Measurements from ENCODE around the gene PTPRU. TPM values are rescaled to one million over a fixed set of nuclear protein-coding genes. Genes with fewer than 3 reads are reported as not detected.

The PTPRU gene
- total RNA-seq, 1 experiment from 2014 or later, result 45.5 TPM

DNA sequence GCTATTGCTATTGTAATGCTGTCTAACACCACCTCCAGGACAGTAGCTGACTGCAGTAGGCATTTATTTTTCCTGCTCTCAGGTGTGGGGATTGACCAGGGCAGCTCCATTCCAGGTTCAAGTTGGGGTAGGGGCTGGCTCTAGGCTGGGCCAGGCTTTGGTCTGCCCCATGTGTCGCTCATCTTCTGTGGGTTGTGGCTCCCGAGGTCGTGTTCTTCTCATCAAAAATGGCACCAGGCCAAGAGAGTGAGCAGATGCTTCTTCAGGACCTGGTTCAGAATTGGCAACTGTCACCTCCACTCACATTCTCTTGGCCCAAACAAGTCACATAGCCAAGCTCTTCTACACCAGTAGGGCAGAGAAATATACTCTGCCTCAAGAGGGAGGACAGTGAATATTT, 133.7 kb downstream of the PTPRU start:
- no peaks in the 10 kb centered on the region for H4K20me1 ChIP-seq (ENCODE audit: control insufficient read depth, insufficient read depth, insufficient read length)
- no peaks in the 10 kb centered on the region for H3K9me3 ChIP-seq (ENCODE audit: control insufficient read depth, low read depth, low read length)
- no peak overlapping the region for H3K27ac ChIP-seq (ENCODE audit: insufficient read length, low read depth, low read length)
- no peaks in the 10 kb centered on the region for H3K79me1 ChIP-seq (ENCODE audit: insufficient read depth, low read depth, low read length, poor library complexity, severe bottlenecking)
- H3K4me1 ChIP-seq (ENCODE audit: insufficient read depth, low read length), result no peaks in the 10 kb centered on the region
- H2BK15ac ChIP-seq (ENCODE audit: low read depth, low read length), result no peak overlapping the region
- no peak overlapping the region for H2BK20ac ChIP-seq (ENCODE audit: low read depth, low read length, poor library complexity, severe bottlenecking)
- Mint-ChIP-seq H3K9me3 (no peaks in the 10 kb centered on the region; a peak in 3 of 5 replicates), H3K27ac (no peak overlapping the region), H3K27me3 (ENCODE audit: low read depth) (peaks cover 14% of the 10 kb centered on the region), H3K36me3 (ENCODE audit: insufficient read depth in 1 of 3, low read depth in 3 of 3) (no peaks in the 10 kb centered on the region), H3K4me3 (no peak overlapping the region), H3K4me1 (peaks cover 0 to 9% of the 10 kb centered on the region in 2 experiments; a peak in 1 of 4 replicates)
- H3T11ph ChIP-seq (ENCODE audit: low read length), result no peak overlapping the region
- H2BK12ac ChIP-seq (ENCODE audit: insufficient read length, low read depth, low read length), result no peak overlapping the region
- no peak overlapping the region for H3K56ac ChIP-seq (ENCODE audit: insufficient read length, low read depth, low read length)
- no peak overlapping the region for H3K9ac ChIP-seq (ENCODE audit: extremely low read depth, insufficient read length, low read length)
- H4K8ac ChIP-seq (replicated peaks; ENCODE audit: insufficient read length, low read depth, low read length), result no peak overlapping the region
- no peaks in the 10 kb centered on the region for H3K27me3 ChIP-seq (ENCODE audit: insufficient read depth, low read length)
- H3K18ac ChIP-seq (ENCODE audit: insufficient read length, low read depth, low read length), result no peak overlapping the region
- TF ChIP-seq, protein P1, sequence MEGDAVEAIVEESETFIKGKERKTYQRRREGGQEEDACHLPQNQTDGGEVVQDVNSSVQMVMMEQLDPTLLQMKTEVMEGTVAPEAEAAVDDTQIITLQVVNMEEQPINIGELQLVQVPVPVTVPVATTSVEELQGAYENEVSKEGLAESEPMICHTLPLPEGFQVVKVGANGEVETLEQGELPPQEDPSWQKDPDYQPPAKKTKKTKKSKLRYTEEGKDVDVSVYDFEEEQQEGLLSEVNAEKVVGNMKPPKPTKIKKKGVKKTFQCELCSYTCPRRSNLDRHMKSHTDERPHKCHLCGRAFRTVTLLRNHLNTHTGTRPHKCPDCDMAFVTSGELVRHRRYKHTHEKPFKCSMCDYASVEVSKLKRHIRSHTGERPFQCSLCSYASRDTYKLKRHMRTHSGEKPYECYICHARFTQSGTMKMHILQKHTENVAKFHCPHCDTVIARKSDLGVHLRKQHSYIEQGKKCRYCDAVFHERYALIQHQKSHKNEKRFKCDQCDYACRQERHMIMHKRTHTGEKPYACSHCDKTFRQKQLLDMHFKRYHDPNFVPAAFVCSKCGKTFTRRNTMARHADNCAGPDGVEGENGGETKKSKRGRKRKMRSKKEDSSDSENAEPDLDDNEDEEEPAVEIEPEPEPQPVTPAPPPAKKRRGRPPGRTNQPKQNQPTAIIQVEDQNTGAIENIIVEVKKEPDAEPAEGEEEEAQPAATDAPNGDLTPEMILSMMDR (conservative IDR thresholded peaks at IDR 0.05), result no peak
- H3K4ac ChIP-seq (ENCODE audit: low read depth, low read length), result no peak overlapping the region
- H2BK120ac ChIP-seq (ENCODE audit: low read depth, low read length, poor library complexity, severe bottlenecking), result no peak overlapping the region
- WGBS (ENCODE audit: extremely low coverage, insufficient read length, low lambda C conversion rate), result no CpG with 5 or more reads among the region's 3 CpGs
- H4K5ac ChIP-seq (ENCODE audit: insufficient read length, low read depth, low read length), result no peak overlapping the region
- H2AFZ ChIP-seq (ENCODE audit: low read length), result no peak overlapping the region
- no peak overlapping the region for H3K23ac ChIP-seq (ENCODE audit: insufficient read length, low read depth, low read length)
- no peaks in the 10 kb centered on the region for H3K79me2 ChIP-seq (ENCODE audit: insufficient read depth, low read length)
- H3K14ac ChIP-seq (ENCODE audit: insufficient read depth, low read length), result no peak overlapping the region
- H3K4me2 ChIP-seq (ENCODE audit: insufficient read depth, insufficient read length, low read length), result no peak overlapping the region
- H4K91ac ChIP-seq (ENCODE audit: insufficient read length, low read depth, low read length), result no peak overlapping the region
- H2AK5ac ChIP-seq (ENCODE audit: insufficient read length, low read length), result no peak overlapping the region
- no peaks in the 10 kb centered on the region for H3K23me2 ChIP-seq (ENCODE audit: insufficient read length, low read depth, low read length, poor library complexity, severe bottlenecking)
- peak; percentile 0 for DNase-seq
- H2BK5ac ChIP-seq (ENCODE audit: insufficient read length, low read length), result no peak overlapping the region

Data from H9 (cell line).